Activated B cell treated with CpG ODN at 0.5 μM for 24 hours (primary cell): ENCODE measurements around the gene USP12. TPM values are rescaled to one million over a fixed set of nuclear protein-coding genes. Genes with fewer than 3 reads are reported as not detected.
"Not testable (repeated sequence)": the region's sequence is repeated elsewhere in the genome, so short reads cannot be mapped to it uniquely, and the experiment has no call there.

Source experiments
- ATAC-seq: fragments of 200-7000 bp; cut with Tn5 transposase; one replicate; pipeline ENCODE4 v1.10.0; 2021; ENCODE audit warnings: low read depth, mild to moderate bottlenecking, moderate library complexity
- CTCF ChIA-PET: fragments of 350-600 bp; sonication (Branson Sonifier 250); formaldehyde crosslinking; loops from one replicate; lab custom pipeline; 2021; ENCODE audit warnings: antibody characterized with exemption; lab: Charles Lee
- POLR2A ChIA-PET: fragments of 350-600 bp; sonication (Branson Sonifier 250); formaldehyde crosslinking; loops from one replicate; lab custom pipeline; 2021; ENCODE audit warnings: antibody characterized with exemption; lab: Charles Lee
- DNase-seq: peaks from one replicate; pipeline ENCODE4 v3.0.0; 2022
- H3K27ac Mint-ChIP-seq: one replicate; pipeline ENCODE4 v1.8.0; 2020; ENCODE audit warnings: mixed read lengths
- H3K27me3 Mint-ChIP-seq: one replicate; pipeline ENCODE4 v1.8.0; 2021; ENCODE audit warnings: mixed read lengths
- H3K36me3 Mint-ChIP-seq: one replicate; pipeline ENCODE4 v1.8.0; 2021; ENCODE audit warnings: low read depth, mixed read lengths
- H3K4me1 Mint-ChIP-seq: one replicate; pipeline ENCODE4 v1.8.0; 2021; ENCODE audit warnings: mixed read lengths
- H3K4me3 Mint-ChIP-seq: one replicate; pipeline ENCODE4 v1.8.0; 2020; ENCODE audit warnings: mild to moderate bottlenecking, mixed read lengths
- H3K9me3 Mint-ChIP-seq: one replicate; pipeline ENCODE4 v1.8.0; 2020; ENCODE audit warnings: mixed read lengths
- intact Hi-C: fragments of 100-400 bp; cut with micrococcal nuclease; formaldehyde crosslinking; loops from one replicate; pipeline ENCODE4 v1.15.1; 2024
- total RNA-seq: library from RNA; stranded (reverse); gene quantifications from 2 replicates; pipeline ENCODE4 v1.2.3, GENCODE V29; 2022
- TF ChIP-seq, protein P1 (sequence below): fragments of 200-600 bp; IDR thresholded peaks from one replicate; pipeline ENCODE4 v1.8.0; 2022; ENCODE audit warnings: antibody characterized with exemption, mild to moderate bottlenecking

USP12 gene
- total RNA-seq, 1 donor from 2014 or later = 58.8 TPM

GRCh38 chr13:27148900-27149299, 22.7 kb downstream of the USP12 start:
- DNase-seq (no peak), ATAC-seq (no peak)
- Mint-ChIP-seq H3K36me3 (peaks cover 16% of the 10 kb centered on the region), H3K27ac (peak overlapping the region; percentile 99), H3K4me3 (peak overlapping the region; percentile 44), H3K27me3 (no peaks in the 10 kb centered on the region), H3K9me3 (peaks cover 7% of the 10 kb centered on the region), H3K4me1 (peaks cover 91% of the 10 kb centered on the region)
- TF ChIP-seq, protein P1, sequence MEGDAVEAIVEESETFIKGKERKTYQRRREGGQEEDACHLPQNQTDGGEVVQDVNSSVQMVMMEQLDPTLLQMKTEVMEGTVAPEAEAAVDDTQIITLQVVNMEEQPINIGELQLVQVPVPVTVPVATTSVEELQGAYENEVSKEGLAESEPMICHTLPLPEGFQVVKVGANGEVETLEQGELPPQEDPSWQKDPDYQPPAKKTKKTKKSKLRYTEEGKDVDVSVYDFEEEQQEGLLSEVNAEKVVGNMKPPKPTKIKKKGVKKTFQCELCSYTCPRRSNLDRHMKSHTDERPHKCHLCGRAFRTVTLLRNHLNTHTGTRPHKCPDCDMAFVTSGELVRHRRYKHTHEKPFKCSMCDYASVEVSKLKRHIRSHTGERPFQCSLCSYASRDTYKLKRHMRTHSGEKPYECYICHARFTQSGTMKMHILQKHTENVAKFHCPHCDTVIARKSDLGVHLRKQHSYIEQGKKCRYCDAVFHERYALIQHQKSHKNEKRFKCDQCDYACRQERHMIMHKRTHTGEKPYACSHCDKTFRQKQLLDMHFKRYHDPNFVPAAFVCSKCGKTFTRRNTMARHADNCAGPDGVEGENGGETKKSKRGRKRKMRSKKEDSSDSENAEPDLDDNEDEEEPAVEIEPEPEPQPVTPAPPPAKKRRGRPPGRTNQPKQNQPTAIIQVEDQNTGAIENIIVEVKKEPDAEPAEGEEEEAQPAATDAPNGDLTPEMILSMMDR = no peak
- ChIA-PET CTCF (interaction anchor here (2.0 kb wide), 1 partner anchor 18 kb away, joined by 6 read pairs; no protein-coding TSS in a partner anchor), POLR2A (interaction anchor here (0.6 to 5.4 kb wide), 4 partner anchors 17 to 102 kb away, joined by 4 to 55 read pairs (median 26); partner anchors contain the start of gene RPL21)
- intact Hi-C loops = loop anchor here (1.0 kb wide), 1 partner anchor 21 kb away; no protein-coding TSS in a partner anchor

DNA sequence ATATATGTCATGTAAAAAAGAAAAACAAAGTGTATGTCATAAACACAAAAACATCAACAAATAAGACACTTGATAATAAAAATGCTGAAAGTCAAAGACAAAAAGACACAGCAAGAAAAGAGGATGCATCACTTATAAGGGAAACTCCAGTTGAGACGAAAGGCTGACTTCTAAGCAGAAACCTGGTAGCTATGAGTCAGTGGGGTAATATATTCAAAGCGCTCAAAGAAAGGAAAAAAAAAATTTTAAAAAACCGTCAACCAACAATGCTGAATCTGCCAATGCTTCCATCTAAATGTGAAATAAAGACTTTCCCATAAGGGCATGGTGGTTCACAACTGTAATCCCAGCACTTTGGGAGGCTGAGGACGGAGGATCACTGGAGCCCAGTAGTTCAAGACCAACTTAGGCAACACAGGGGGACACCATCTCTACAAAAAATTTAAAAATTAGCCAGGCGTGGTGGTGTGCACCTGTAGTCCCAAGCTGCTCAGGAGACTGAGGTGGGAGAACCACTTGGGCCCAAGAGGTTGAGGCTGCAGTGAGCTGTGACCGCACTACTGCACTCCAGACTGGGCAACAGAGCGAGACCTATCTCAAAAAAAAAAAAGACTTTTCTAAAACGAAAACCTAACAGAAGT, 24.0 kb downstream of the USP12 start:
- H3K27me3 Mint-ChIP-seq = no peaks in the 10 kb centered on the region
- ChIA-PET CTCF (interaction anchor here (1.4 to 2.0 kb wide), 3 partner anchors 16 to 23 kb away, joined by 3 to 7 read pairs (median 6); no protein-coding TSS in a partner anchor), POLR2A (interaction anchor here (0.5 to 5.4 kb wide), 14 partner anchors 9 to 300 kb away, joined by 3 to 55 read pairs (median 4); partner anchors contain the start of gene RPL21)
- peaks cover 92% of the 10 kb centered on the region for H3K4me1 Mint-ChIP-seq
- TF ChIP-seq, protein P1 = no peak
- H3K27ac Mint-ChIP-seq = peak overlapping the region; percentile 99
- peaks cover 7% of the 10 kb centered on the region for H3K9me3 Mint-ChIP-seq
- peak; percentile 48 for DNase-seq
- H3K4me3 Mint-ChIP-seq = peak overlapping the region; percentile 81
- H3K36me3 Mint-ChIP-seq = peaks cover 22% of the 10 kb centered on the region
- intact Hi-C loops = loop anchor here (1.0 kb wide), 4 partner anchors 16 to 104 kb away; partner anchors contain the start of gene RPL21
- ATAC-seq = peak; percentile 90

DNA sequence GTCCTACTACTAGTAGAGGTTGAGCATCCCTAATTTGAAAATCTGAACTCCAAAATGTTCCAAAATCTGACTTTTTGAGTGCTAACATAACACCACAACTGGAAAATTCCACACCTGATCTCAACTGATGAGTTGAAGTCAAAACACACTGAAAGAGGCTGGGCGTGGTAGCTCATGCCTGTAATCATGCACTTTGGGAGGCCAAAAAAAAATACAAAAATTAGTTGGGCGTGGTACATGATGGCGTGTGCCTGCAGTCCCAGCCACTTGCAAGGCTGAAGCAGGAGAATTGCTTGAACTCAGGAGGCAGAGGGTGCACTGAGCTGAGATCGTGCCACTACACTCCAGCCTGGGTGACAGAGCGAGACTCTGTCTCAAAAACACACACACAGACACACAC, 29.9 kb downstream of the USP12 start:
- H3K36me3 Mint-ChIP-seq = peaks cover 27% of the 10 kb centered on the region

GRCh38 chr13:27141159-27141558, 30.5 kb downstream of the USP12 start:
- Mint-ChIP-seq H3K36me3 (peaks cover 27% of the 10 kb centered on the region), H3K4me1 (peaks cover 64% of the 10 kb centered on the region)
- H3K27ac Mint-ChIP-seq, POLR2A ChIA-PET, H3K9me3 Mint-ChIP-seq, intact Hi-C loops, H3K27me3 Mint-ChIP-seq, DNase-seq, ATAC-seq, H3K4me3 Mint-ChIP-seq, CTCF ChIA-PET: not testable (repeated sequence)

More for the DNA sequence above, 29.9 kb downstream of the USP12 start:
- CTCF ChIA-PET = no interaction called here
- H3K9me3 Mint-ChIP-seq = peaks cover 4% of the 10 kb centered on the region
- DNase-seq (no peak), ATAC-seq (no peak)
- POLR2A ChIA-PET = no interaction called here
- H3K4me3 Mint-ChIP-seq = no peak overlapping the region
- intact Hi-C loops = no loop called here
- no peaks in the 10 kb centered on the region for H3K27me3 Mint-ChIP-seq
- TF ChIP-seq, protein P1 = no peak
- H3K4me1 Mint-ChIP-seq = peaks cover 70% of the 10 kb centered on the region
- peak overlapping the region; percentile 51 for H3K27ac Mint-ChIP-seq

- Mint-ChIP-seq H3K4me3 (no peak overlapping the region), H3K27me3 (no peaks in the 10 kb centered on the region), H3K36me3 (peaks cover 27% of the 10 kb centered on the region), H3K27ac (no peak overlapping the region), H3K9me3 (peaks cover 4% of the 10 kb centered on the region), H3K4me1 (peaks cover 61% of the 10 kb centered on the region)
- TF ChIP-seq, protein P1 = no peak
- intact Hi-C loops = no loop called here
- no peak for ATAC-seq
- DNase-seq = no peak
- ChIA-PET CTCF (no interaction called here), POLR2A (interaction anchor here (0.6 kb wide), 2 partner anchors 82 to 143 kb away, joined by 3 to 4 read pairs; no protein-coding TSS in a partner anchor)
Measured at GRCh38 chr13:27140060-27140459, 31.6 kb downstream of the USP12 start.
